HUDEP-2 (cell line): Measurements from ENCODE around the gene PCNP.
"Not testable (repeated sequence)": the region's sequence is repeated elsewhere in the genome, so short reads cannot be mapped to it uniquely, and the experiment has no call there.

Source experiments
- DNase-seq, 76 experiments: peaks; one replicate each; lab custom pipeline; 2025; ENCODE audit not compliant: unreplicated experiment in 76 of 76; lab: John Stamatoyannopoulos, UW

The PCNP gene

DNA sequence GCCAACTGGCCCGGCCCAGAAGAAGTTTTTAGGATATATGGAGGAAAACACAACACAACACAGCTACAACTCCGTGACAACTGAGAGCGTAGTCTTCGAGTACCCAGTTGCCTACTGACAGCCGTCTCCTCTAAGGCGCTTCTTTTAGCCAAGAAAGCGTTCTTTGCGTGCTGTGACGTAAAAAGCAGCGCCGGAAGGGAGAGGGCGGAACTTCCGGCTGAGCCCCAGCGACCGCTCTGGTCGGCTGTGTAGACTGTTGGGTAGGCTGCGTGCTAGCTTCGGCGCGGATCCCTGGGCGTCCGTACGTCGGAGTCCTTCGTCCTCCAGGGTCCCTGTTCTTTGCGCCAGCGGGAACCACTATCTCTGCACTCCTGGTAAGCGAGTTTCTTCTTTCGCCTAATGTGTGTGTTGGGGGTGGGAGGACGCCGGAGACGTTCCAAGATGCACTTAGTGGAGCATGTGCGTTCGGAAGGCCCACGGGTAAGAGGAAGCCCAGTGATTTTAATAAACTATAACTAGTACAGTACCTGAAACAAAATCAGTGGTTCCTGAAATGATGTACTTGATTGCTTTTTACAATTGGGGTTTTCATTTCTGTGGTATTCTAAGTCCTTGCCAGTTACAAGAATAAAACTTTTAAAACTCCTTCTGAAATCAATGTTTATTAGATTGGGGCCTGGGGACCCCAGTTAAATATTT is 12.2 kb upstream of the PCNP start, which contains the start of gene TRMT10C:
Gene TRMT10C, plus strand, starts transcription at position 239 of the 699 bp plus-strand sequence. CDS start 2,914 bp downstream, outside the sequence.
- peak in 75 of 76 experiments; percentile 16 to 92 (median 82) for DNase-seq

DNA sequence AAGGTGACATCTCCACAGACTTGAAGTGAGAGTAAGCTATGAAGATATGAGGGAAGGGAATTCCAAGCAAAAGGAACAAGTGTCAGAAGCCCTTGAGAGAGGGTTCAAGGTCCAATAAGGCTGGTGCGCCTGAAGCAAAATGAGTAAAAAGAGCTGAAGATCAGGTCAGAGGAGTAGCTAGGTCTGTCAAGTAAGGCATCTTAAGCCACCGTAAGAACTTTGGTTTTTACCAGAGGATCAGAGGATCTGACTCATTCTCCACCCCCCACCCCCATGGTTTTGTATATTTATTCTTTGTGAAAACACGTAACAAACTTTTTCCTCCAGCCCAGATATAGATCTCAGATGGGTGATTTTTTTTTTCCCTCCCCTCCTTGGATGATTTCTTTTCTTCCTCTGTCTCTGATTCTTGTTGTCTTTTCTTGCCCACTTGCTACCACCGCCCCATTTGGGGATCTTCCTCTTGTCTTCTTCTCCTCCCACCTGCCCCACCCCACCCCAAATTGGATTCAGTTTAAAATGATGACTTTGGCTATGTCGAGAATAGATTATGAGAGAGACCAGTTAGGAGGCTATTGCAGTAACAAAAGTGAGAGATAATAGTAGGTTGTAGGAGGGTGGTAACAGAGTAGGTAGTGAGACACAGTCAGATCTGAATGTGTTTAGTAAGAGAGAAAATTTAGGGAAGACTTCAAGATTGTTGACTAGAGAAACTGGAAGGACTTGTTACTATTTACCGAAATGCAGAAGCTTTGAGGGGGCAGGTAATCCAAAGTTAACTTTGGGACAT is 6.3 kb upstream of the PCNP start:
- DNase-seq = no peak

DNA sequence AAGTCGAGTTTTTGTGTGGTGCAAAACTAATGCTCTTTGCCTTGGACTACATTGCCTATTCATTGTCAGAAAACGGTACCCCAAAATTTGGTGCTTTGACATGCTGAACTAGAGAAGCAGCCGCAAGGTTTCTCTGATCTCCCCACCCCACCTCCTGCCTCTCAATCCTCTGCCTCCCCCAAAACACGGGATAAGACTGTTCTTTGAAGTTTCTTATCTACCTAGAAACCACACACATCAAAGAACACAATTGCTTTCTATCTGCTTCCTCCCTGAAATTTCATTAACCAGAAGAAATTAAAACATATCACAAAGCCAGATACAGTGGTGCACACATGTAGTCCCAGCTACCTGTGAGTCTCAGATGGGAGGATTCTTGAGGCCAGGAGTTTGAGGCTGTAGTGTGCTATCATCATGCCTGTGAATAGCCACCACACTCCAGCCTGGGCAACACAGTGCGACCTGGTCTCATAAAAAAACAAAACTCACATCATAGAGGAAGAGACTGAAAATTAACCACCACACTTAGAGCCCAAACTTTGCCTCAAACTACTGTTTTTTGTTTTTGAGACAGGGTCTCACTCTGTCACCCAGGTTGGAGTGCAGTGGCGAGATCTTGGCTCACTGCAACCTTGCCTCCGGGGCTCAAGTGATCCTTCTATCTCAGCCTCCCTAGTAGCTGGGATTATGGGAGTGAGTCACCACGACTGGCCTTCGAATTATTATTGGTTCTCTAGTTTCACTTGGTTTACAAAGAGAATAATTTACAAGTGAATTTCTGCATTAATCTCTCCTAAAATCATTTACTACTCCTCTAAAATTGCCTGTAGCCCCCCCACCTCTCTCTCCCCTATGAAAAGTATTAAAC is 2.7 kb upstream of the PCNP start:
- no peak for DNase-seq

DNA sequence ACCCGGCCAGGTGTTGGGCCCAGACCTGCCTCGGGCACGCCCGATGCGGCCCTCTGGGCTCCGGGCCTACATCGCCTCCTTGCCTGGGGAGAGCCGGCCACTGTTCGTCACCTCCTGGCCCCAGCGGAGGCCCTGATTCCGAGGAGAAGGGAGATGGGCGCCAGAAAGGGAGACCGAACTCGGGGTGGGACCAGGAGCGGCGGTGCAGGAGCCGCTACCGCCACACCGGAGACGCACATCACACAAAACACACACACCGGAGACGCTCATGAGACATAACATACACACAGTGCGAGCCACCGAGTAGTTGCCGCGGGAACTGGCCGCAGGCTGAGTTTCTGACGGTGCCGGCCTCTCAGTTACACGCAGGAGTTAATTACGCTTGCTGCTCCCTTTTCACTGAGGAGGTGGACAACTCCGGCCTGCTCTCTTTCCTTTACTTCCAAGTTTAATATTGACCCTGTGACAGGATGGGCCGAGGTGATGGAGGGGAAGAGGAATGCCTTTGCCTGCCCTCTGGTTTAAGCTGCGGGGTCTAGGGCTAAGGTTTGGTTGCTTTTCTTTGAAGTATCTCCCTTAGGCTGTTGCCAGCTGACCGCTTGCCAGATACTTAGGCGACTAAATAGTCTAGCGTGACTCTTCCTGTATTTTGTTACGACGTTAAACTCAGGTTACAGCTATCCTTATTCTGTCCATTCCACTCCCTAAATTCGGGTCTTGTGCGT is 570 bp downstream of the PCNP start:
- DNase-seq = peak in 56 of 76 experiments; percentile 1 to 88 (median 34)

DNA sequence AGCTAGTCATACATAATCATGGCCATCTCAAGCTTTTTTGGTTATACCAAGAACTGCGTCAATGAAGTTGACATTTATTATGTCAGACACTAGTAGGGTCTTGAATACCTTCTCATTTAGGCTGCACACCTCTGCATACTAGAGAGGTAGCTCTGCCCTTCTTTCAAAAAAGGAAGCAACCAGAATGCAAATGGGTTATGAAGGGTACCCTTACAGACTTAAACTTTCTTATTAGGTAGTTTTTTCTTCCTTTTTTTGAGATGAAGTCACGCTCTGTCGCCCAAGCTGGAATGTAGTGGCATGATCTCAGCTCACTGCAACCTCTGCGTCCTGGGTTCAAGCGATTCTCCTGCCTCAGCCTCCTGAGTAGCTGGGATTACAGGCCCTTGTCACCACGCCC is 3.3 kb downstream of the PCNP start:
- DNase-seq = no peak

DNA sequence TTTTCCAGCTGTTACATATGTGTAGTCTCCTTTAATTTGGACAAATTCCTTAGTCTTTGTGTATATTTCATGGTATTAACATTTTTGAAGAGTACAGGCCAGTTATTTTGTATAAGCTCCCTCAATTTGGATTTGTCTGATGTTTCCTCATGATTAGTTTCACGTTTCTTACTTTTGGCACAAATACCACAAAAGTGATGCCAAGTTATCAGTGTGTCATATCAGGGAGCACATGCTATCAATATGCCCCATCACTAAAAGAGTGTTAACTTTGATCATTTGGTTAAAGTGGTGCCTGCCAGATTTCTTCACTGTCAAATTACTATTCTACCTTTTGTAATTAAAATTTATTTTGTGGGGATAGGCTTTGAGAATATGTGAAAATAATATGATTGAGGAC is 14.6 kb downstream of the PCNP start:
- DNase-seq = no peak

DNA sequence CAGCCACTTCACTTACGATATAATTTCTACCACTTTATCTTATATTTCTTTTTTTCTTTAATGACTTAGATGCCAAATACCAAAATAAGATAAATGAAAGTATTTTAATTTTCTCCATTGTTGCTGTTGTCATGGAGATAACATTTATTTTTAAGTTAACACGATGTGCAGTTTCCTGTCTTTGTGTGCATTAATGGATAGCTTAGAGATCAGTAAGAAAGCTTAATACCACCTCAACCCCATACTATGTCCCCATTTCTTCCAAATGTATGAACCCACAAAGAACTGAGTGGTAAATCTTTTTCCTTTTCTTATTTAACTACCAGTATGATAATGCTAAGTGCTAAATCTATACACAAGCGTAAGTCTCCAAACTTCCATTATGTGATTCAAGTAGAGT is 17.1 kb downstream of the PCNP start:
- DNase-seq = no peak

DNA sequence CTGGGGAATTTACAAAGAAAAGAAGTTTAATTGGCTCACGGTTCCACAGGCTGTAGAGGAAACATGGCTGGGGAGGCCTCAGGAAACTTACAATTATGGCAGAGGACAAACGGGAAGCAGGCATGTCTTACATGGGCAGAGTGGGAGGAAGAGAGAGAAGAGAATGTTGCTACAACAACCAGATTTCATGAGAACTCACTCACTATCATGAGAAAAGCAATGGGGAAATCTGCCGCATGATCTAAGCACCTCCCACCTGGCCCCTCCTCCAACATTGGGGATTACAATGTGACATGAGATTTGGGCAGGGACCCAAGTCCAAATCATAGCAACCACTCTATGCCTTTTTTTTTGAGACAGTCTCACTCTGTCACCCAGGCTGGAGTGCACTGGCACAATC is 28.8 kb downstream of the PCNP start:
- DNase-seq = peak in 1 of 76 experiments; percentile 3

DNA sequence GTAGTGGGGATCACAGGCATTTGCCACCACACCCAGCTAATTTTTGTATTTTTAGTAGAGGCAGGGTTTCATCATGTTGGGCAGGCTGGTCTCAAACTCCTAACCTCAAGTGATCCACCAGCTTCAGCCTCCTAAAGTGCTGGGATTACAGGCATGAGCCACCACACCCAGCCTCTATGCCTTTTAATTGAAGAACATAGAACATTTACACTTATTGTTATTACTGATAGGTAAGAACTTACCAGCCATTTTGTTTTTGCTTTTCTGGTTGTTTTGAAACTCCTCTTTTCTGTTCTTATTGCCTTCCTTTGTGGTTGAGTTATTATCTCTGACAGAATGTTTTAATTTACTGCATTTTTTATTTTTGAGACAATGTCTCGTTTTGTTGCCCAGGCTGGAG is 29.2 kb downstream of the PCNP start:
- no peak for DNase-seq

DNA sequence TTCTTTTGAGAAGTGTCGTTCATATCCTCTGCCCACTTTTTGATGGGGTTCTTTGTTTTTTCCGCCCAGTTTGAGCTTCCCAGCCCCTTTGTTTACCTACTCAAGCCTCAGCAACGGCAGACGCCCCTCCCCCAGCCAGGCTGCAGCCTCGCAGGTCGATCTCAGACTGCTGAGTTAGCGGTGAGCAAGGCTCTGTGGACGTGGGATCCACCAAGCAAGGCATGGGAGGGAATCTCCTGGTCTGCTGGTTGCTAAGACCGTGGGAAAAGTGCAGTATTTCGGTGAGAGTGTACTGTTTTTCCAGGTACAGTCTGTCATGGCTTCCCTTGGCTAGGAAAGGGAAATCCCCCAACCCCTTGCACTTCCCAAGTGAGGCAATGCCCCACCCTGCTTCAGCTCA is 31.4 kb downstream of the PCNP start:
- DNase-seq = not testable (repeated sequence)

DNA sequence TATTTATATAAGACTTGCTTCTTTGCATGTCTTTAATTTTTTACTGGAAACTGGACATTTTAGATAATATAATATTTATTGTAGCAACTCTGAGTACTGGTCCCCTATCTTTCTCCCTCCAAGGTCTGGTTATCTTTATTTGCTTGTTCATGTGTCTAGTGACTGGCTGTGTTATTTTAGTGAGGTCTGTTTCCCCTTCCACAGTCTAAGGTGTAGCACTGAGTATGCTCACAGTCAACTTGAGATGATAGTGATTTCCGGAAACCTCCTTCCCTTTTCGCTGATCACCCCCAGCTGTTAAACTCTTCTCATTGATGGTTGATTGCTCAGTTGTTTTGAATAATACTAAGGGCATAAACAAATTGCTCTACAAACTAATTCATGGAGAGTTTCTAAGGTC is 37.0 kb downstream of the PCNP start:
- DNase-seq = no peak

DNA sequence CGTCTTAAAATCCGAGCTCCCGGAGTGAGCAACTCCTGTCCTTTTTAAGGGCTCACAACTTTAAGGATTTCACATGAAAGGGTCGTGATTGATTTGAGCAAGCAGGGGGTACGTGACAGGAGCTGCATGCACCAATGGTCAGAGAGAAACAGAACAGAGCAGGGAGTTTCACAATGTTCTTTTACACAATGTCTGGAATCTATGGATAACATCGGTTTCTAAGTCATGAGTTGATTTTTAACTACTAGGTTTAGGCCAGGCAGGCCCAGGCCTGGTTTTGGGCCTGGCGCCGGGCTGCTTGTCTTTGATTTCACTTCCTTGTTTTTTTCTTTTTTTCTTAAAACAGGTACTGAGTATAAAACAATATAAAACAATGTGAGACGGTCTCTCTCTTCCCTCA is 39.0 kb downstream of the PCNP start:
- DNase-seq = not testable (repeated sequence)

DNA sequence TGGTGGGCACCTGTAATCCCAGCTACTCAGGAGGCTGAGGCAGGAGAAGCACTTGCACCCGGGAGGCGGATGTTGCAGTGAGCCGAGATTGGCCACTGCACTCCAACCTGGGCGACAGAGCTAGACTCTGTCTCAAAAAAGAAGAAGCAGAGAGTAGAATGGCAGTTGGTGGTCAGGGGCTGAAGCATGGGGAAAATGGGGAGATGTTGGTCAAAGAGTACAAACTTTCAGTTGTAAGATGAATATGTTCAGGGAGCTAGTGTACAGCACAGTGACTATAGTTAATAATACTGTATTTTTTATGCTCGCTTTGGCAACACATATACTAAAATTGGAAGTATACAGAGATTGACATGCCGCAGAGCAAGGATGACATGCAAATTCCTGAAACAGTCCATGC is 41.5 kb downstream of the PCNP start:
- DNase-seq = no peak

DNA sequence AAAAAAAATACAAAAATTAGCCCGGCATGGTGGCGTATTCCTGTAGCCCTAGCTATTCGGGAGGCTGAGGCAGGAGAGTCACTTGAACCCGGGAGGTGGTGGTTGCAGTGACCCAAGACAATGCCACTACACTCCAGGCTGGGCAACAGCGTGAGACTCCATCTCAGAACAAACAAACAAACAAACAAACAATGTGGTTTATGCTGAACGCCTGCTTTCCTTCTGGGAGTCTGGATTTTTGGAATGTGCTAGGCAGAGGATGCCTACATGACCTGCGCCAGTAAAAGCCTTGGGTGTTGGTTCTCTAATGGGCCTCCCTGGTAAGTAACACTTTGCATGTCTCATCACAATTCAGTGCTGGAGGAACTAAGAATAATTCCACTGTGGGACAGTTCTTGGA is 43.5 kb downstream of the PCNP start:
- DNase-seq = no peak

DNA sequence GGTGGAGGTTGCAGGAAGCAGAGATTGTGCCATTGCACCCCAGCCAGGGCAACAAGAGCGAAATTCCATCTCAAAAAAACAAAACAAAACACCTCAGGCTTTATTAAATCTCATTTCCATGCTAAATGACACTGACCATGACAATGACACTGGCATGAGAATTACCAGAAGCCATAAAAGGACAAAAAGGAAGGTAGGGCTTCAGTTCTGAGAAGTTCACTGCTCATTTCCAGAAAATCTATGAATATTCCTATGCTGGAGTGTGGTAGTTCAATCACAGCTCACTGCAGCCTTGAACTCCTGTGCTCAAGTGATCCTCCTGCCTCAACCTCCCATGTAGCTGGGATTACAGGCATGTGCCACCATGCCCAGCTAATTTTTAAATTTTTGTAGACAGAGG is 44.7 kb downstream of the PCNP start:
- DNase-seq = no peak

DNA sequence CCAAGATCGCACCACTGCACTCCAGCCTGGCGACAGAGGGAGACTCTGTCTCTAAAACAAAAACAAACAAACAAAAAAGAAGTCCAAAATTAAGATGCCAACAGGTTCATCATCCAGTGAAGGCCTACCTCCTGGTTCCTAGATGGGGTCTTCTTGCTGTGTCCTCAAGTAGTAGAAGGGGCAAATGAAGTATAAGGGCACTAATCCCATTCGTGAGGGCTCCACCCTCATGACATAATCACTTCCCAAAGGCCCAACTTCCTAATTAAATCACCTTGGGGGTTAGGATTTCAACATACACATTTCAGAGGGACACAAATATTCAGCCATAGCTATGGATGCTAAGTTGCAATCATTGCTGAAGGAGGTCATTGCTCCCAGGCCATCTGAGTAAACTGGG is 45.8 kb downstream of the PCNP start:
- no peak for DNase-seq

DNA sequence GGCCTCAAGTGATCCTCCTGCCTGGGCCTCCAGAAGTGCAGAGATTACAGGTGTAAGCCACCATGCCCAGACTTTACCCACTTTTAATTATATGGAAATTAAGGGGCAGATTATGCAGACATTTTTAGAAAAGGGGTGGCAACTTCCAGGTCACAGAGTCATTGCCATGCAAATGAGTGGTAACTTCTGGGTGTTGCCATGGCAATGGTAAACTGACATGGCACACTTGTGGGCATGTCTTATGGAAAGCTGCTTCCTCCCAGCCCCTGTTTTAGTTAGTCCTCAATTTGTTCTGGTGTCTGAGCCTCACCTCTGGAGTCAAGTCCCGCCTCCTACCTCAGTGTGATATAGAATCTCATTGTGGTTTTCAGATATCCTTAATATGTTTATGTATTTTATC is 49.7 kb downstream of the PCNP start:
- DNase-seq = no peak

DNA sequence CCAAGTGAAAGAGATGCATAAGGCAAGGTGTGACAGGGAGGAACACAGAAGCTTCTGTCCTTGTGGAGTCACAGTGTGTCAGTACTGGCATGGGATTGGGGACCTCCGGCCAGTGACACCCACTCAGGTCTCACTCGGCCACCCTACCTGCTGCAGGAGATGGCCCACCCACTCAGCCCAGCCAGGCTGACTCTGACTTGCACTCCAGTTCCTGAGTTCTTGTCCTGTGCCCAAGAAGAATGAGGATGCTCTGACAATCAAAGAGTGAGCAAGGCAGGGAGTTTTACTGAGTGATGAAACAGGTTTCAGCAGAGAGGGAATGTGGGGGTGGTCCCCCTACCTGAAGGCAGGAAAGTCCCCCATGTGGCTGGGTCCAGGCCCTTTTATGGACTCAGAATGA is 50.9 kb downstream of the PCNP start:
- no peak for DNase-seq

DNA sequence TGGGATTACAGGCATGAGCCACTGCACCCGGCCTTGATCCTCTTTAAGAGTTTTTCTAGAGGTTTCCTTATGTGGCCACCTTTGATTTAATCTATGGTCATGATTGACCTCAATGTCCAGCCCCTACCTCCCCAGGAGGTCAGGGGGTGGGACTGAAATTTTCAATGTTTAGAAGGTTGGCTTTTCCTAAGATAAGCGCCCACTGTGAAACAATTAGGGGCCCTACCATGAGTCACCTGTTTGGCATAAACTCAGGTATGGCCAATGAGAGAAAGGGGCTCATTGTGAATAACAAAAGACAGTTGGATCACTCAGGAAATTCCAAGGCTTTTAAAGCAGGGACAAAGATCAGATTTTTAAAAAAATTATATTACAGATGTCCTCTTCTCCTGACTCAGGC is 51.9 kb downstream of the PCNP start:
- DNase-seq = no peak

DNA sequence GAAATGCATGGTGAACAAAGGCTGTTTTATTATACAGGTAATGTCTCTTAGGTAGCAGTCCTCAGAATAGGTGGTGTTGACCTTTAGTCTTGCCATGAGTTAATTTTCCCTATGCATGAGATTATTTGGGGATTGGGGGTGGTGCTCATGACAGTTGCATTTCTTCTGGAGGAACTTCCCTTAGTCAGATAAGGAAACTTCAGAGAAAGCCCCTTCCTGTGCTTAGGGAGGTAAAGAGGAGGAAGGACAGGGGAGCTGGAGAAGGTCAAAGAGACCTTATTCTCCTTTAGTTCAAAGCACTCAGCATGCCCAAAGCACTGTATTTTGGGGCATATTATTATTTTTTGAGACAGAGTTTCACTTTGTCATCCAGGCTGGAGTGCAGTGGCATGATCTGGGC is 55.2 kb downstream of the PCNP start:
- no peak for DNase-seq
